SK-N-SH (cell line): ENCODE results near the gene CEP170. TPM values are rescaled to one million over a fixed set of nuclear protein-coding genes. Genes with fewer than 3 reads are reported as not detected.
A peak's percentile ranks its signal among the peaks of the same experiment; 100 is the strongest.

Experiments used
- CTCF ChIA-PET: fragments of 300-600, 350-600 bp; formaldehyde crosslinking; extraction: SDS; loops from one replicate; lab custom pipeline; 2021; lab: Yijun Ruan, JAX
- POLR2A ChIA-PET: fragments of 350-600 bp; sonication (Branson Sonifier 250); formaldehyde crosslinking; extraction: SDS; loops from one replicate; lab custom pipeline; 2020; ENCODE audit warnings: antibody characterized with exemption, inconsistent platforms; lab: Yijun Ruan, JAX
- DNase-seq: peaks from one replicate; pipeline ENCODE4 v3.0.0; 2012
- H2AFZ ChIP-seq: fragments of 200-600 bp; sonication (generic); 2 replicates; pipeline ENCODE4 v1.8.1; 2016; ENCODE audit warnings: antibody characterized with exemption, mild to moderate bottlenecking, low read depth
- H3F3A ChIP-seq: fragments of 200-600 bp; sonication (generic); replicated peaks from 2 replicates; pipeline ENCODE3; 2016; ENCODE audit warnings: antibody characterized with exemption, mild to moderate bottlenecking; ENCODE audit not compliant: insufficient read depth
- H3K27ac ChIP-seq, 2 experiments: fragments of 200-500 bp in 1 of 2; fragments of 200-600 bp in 1 of 2; sonication (Bioruptor generic) in 1 of 2; sonication (generic), shearing (Covaris generic) in 1 of 2; 2 replicates each; pipeline versions ENCODE4 v1.5.1 to v1.6.1; 2014 to 2016; ENCODE audit warnings: low read depth in 2 of 2, inconsistent platforms in 1 of 2, low read length in 1 of 2, mild to moderate bottlenecking in 1 of 2, mixed read lengths in 1 of 2
- H3K27me3 ChIP-seq: fragments of 200-600 bp; sonication (generic), shearing (Covaris generic); 2 replicates; pipeline ENCODE4 v1.6.1; 2016; ENCODE audit warnings: mixed run types; ENCODE audit not compliant: insufficient read depth
- H3K36me3 ChIP-seq, 2 experiments: fragments of 200-500 bp in 1 of 2; fragments of 200-600 bp in 1 of 2; sonication (Bioruptor generic) in 1 of 2; sonication (generic) in 1 of 2; replicated peaks in 1 of 2; 2 replicates each; pipeline versions ENCODE3 to v1.5.1; 2014 to 2016; ENCODE audit warnings: low read length in 1 of 2, mild to moderate bottlenecking in 1 of 2; ENCODE audit not compliant: insufficient read depth in 2 of 2, control insufficient read depth in 1 of 2
- H3K4me1 ChIP-seq, 2 experiments: fragments of 200-500 bp in 1 of 2; fragments of 200-600 bp in 1 of 2; sonication (Bioruptor generic) in 1 of 2; sonication (generic), shearing (Covaris generic) in 1 of 2; 2 replicates each; pipeline versions ENCODE4 v1.5.1 to v1.6.1; 2014 to 2016; ENCODE audit warnings: low read depth in 1 of 2, low read length in 1 of 2, mixed run types in 1 of 2; ENCODE audit not compliant: insufficient read depth in 2 of 2, control insufficient read depth in 1 of 2
- H3K4me2 ChIP-seq: fragments of 200-600 bp; sonication (generic), shearing (Covaris generic); 2 replicates; pipeline ENCODE4 v1.6.1; 2017; ENCODE audit warnings: mixed run types
- H3K4me3 ChIP-seq, 2 experiments: fragments of 200-500 bp in 1 of 2; fragments of 200-600 bp in 1 of 2; sonication (Bioruptor generic) in 1 of 2; sonication (generic), shearing (Covaris generic) in 1 of 2; 2 replicates each; pipeline versions ENCODE4 v1.5.1 to v1.8.1; 2014 to 2016; ENCODE audit warnings: low read depth in 2 of 2, inconsistent platforms in 1 of 2, low read length in 1 of 2, mild to moderate bottlenecking in 1 of 2, mixed read lengths in 1 of 2, moderate library complexity in 1 of 2
- H3K79me2 ChIP-seq: fragments of 200-600 bp; sonication (generic); 2 replicates; pipeline ENCODE4 v1.8.1; 2017; ENCODE audit warnings: mild to moderate bottlenecking; ENCODE audit not compliant: insufficient read depth
- H3K9ac ChIP-seq: fragments of 200-600 bp; sonication (generic); 2 replicates; pipeline ENCODE4 v1.6.1; 2017; ENCODE audit warnings: mixed run types
- H3K9me2 ChIP-seq: fragments of 200-600 bp; sonication (generic); 2 replicates; pipeline ENCODE4 v1.6.1; 2017; ENCODE audit warnings: mixed run types
- H3K9me3 ChIP-seq: fragments of 200-600 bp; sonication (generic); 2 replicates; pipeline ENCODE4 v1.6.1; 2017; ENCODE audit warnings: mixed run types, mild to moderate bottlenecking, moderate library complexity
- H4K20me1 ChIP-seq: fragments of 200-600 bp; sonication (generic); 2 replicates; pipeline ENCODE4 v1.6.1; 2017; ENCODE audit warnings: mild to moderate bottlenecking, mixed run types; ENCODE audit not compliant: insufficient read depth
- CHD2 ChIP-seq: fragments of 150-350 bp; IDR thresholded peaks from 2 replicates; pipeline ENCODE4 v1.6.1; 2018; ENCODE audit warnings: low read length; ENCODE audit not compliant: partially characterized antibody
- FOXJ3 ChIP-seq: sonication (generic); formaldehyde crosslinking; IDR thresholded peaks from 2 replicates; pipeline ENCODE4 v1.5.1; 2020; ENCODE audit warnings: mild to moderate bottlenecking, missing genetic modification reagents
- JUND ChIP-seq: IDR thresholded peaks from 2 replicates; pipeline ENCODE4 v1.4.0; 2012
- NFIC ChIP-seq: IDR thresholded peaks from 2 replicates; pipeline ENCODE4 v1.4.0; 2012; ENCODE audit warnings: borderline replicate concordance
- PBX3 ChIP-seq: IDR thresholded peaks from 2 replicates; pipeline ENCODE4; 2012
- POLR2AphosphoS5 ChIP-seq: IDR thresholded peaks from 2 replicates; pipeline ENCODE4 v1.6.1; 2012; ENCODE audit warnings: low read depth, low read length
- REST ChIP-seq: IDR thresholded peaks from 2 replicates; pipeline ENCODE4 v1.6.1; 2012; ENCODE audit warnings: mild to moderate bottlenecking, low read depth, low read length, moderate library complexity
- SIN3A ChIP-seq: IDR thresholded peaks from 2 replicates; pipeline ENCODE4 v1.6.1; 2012; ENCODE audit warnings: low read depth, mild to moderate bottlenecking, low read length, moderate library complexity, borderline replicate concordance
- TAF1 ChIP-seq: IDR thresholded peaks from 2 replicates; pipeline ENCODE4 v1.6.1; 2012; ENCODE audit warnings: low read depth, mild to moderate bottlenecking, low read length, moderate library complexity, borderline replicate concordance
- TCF12 ChIP-seq: IDR thresholded peaks from 2 replicates; pipeline ENCODE4 v1.4.0; 2012
- USF1 ChIP-seq: IDR thresholded peaks from 2 replicates; pipeline ENCODE4 v1.4.0; 2012; ENCODE audit warnings: low read depth, borderline replicate concordance
- USF2 ChIP-seq: fragments of 150-350 bp; IDR thresholded peaks from 2 replicates; pipeline ENCODE4 v1.6.1; 2017; ENCODE audit warnings: antibody characterized with exemption, low read length, low read depth, borderline replicate concordance
- WGBS: methylation state at CpG from one replicate; pipeline ENCODE4 v1.1.6; 2017; ENCODE audit warnings: low lambda C conversion rate; 5-methylcytosine and 5-hydroxymethylcytosine counted together
- polyA plus RNA-seq, 3 experiments: library from polyadenylated mRNA; depleted of rRNA; stranded (reverse); fragments of >200 nt; gene quantifications; 2 replicates each; pipeline ENCODE4 v1.2.3, GENCODE V29; 2012

Gene CEP170
- polyA plus RNA-seq, 1 of the 3 experiments (the other 2 are of a cell fraction), result 67.2 TPM

GRCh38 chr1:243287123-243287460 lies 32.0 kb upstream of the CEP170 start:
- H3K79me2 ChIP-seq, result peaks cover 55% of the 10 kb centered on the region
- TF ChIP-seq REST (no peak), JUND (no peak)
- H2AFZ ChIP-seq, result no peak overlapping the region
- H3F3A ChIP-seq, result peaks cover 33% of the 10 kb centered on the region
- peaks cover 3% of the 10 kb centered on the region; the same call in 1 of the 2 replicates for H3K9me3 ChIP-seq
- no peaks in the 10 kb centered on the region for H3K9me2 ChIP-seq
- no peaks in the 10 kb centered on the region for H4K20me1 ChIP-seq
- H3K36me3 ChIP-seq, result peaks cover 16 to 33% of the 10 kb centered on the region in 2 experiments
- POLR2A ChIA-PET, result no interaction called here
- H3K9ac ChIP-seq, result peak overlapping the region; percentile 44; the same call in 1 of the 2 replicates
- peak overlapping the region; percentile 84 to 86 for H3K27ac ChIP-seq
- CTCF ChIA-PET, result no interaction called here
- H3K27me3 ChIP-seq, result no peaks in the 10 kb centered on the region
- H3K4me2 ChIP-seq, result peak overlapping the region; percentile 35; the same call in 1 of the 2 replicates
- WGBS, result 36% methylated on average over 2 of the region's 2 CpGs
- peaks cover 4 to 25% of the 10 kb centered on the region in 2 experiments; a peak in 3 of 4 replicates for H3K4me1 ChIP-seq
- no peak overlapping the region for H3K4me3 ChIP-seq
- no peak for DNase-seq

GRCh38 chr1:243286409-243287122 lies 31.5 kb upstream of the CEP170 start:
- Histone ChIP-seq H3K4me3 (no peak overlapping the region), H3K9me3 (peaks cover 3% of the 10 kb centered on the region; the same call in 1 of the 2 replicates), H2AFZ (peak overlapping the region; percentile 23), H3K27me3 (no peaks in the 10 kb centered on the region), H3K36me3 (peaks cover 15 to 35% of the 10 kb centered on the region in 2 experiments), H3K9me2 (no peaks in the 10 kb centered on the region), H3K79me2 (peaks cover 56% of the 10 kb centered on the region), H3F3A (peaks cover 33% of the 10 kb centered on the region), H3K4me1 (peaks cover 0 to 20% of the 10 kb centered on the region in 2 experiments; a peak in 3 of 4 replicates), H3K4me2 (peak overlapping the region; percentile 35; the same call in 1 of the 2 replicates), H3K9ac (peak overlapping the region; percentile 26; the same call in 1 of the 2 replicates), H4K20me1 (no peaks in the 10 kb centered on the region), H3K27ac (peak overlapping the region; percentile 84 to 86)
- CTCF ChIA-PET, result interaction anchor here (0.6 kb wide), 1 partner anchor 806 kb away, joined by 3 read pairs; no protein-coding TSS in a partner anchor
- 49% methylated on average over 8 of the region's 8 CpGs for WGBS
- DNase-seq, result no peak
- POLR2A ChIA-PET, result no interaction called here
- TF ChIP-seq USF1 (no peak), TAF1 (no peak), FOXJ3 (CRISPR knock-in tag) (no peak), USF2 (no peak), NFIC (no peak), SIN3A (no peak), POLR2AphosphoS5 (no peak), CHD2 (no peak), TCF12 (peak; percentile 37), REST (no peak), PBX3 (peak; percentile 47; the same call in 1 of the 2 replicates)
